Endothelial cell of umbilical vein (primary cell): ENCODE results near the gene PTGFRN.

ENCODE experiments used
- CTCF ChIP-seq, 2 donors: IDR thresholded peaks; 1 replicate in 1 of 2; 2 replicates in 1 of 2; pipeline ENCODE4 v1.5.1; 2011; ENCODE audit warnings: low read length in 2 of 2, mild to moderate bottlenecking in 2 of 2, moderate library complexity in 2 of 2, control low read depth in 1 of 2, inconsistent platforms in 1 of 2, low read depth in 1 of 2; ENCODE audit not compliant: insufficient read depth in 1 of 2; ENCODE audit errors: extremely low read depth in 1 of 2
- EZH2 ChIP-seq: IDR thresholded peaks from 2 replicates; pipeline ENCODE4 v1.6.1; 2012; ENCODE audit warnings: borderline replicate concordance, low read depth, mild to moderate bottlenecking, moderate library complexity, low read length, inconsistent platforms; ENCODE audit not compliant: severe bottlenecking
- FOS ChIP-seq: IDR thresholded peaks from 2 replicates; pipeline ENCODE4 v1.6.1; 2011; ENCODE audit warnings: mild to moderate bottlenecking, low read length, moderate library complexity, borderline replicate concordance; ENCODE audit not compliant: insufficient read depth
- GATA2 ChIP-seq: IDR thresholded peaks from 2 replicates; pipeline ENCODE4 v1.7.0; 2011; ENCODE audit warnings: low read depth, mild to moderate bottlenecking, moderate library complexity, mixed read lengths, low read length; ENCODE audit not compliant: insufficient read length, insufficient read depth
- JUN ChIP-seq: IDR thresholded peaks from 2 replicates; pipeline ENCODE4 v1.6.1; 2011; ENCODE audit warnings: borderline replicate concordance, low read depth; ENCODE audit not compliant: insufficient read length, insufficient read depth
- MAX ChIP-seq: IDR thresholded peaks from 2 replicates; pipeline ENCODE4 v1.6.1; 2011; ENCODE audit not compliant: insufficient read depth, insufficient read length
- MYC ChIP-seq: IDR thresholded peaks from one replicate; pipeline ENCODE4 v1.6.1; 2011; ENCODE audit warnings: mild to moderate bottlenecking, low read depth, low read length
- POLR2A ChIP-seq: IDR thresholded peaks from 2 replicates; pipeline ENCODE4 v1.6.1; 2012; ENCODE audit warnings: low read depth, mild to moderate bottlenecking, control low read depth, low read length
- POLR2AphosphoS5 ChIP-seq: IDR thresholded peaks from 2 replicates; pipeline ENCODE4 v1.6.1; 2012; ENCODE audit warnings: low read depth, mild to moderate bottlenecking, control low read depth, low read length, moderate library complexity; ENCODE audit not compliant: insufficient read depth

- TF ChIP-seq CTCF (IDR thresholded peaks at IDR 0.05; ENCODE audit: extremely low read depth in 1 of 2, insufficient read depth in 1 of 2, low read depth in 1 of 2, low read length in 2 of 2) (no peak), POLR2A (no peak), MYC (no peak), EZH2 (no peak), POLR2AphosphoS5 (no peak), JUN (no peak), FOS (no peak), MAX (no peak), GATA2 (no peak)
Measured at GRCh38 chr1:116914667-116915066, 5.0 kb downstream of the PTGFRN start.
